HG03469 (cell line): ENCODE measurements around the gene SC5D.
A peak's percentile ranks its signal among the peaks of the same experiment; 100 is the strongest.

Experiments used
- ATAC-seq: cut with Tn5 transposase; IDR thresholded peaks from one replicate; pipeline ENCODE4 v1.9.1; 2021; ENCODE audit warnings: mild to moderate bottlenecking, moderate library complexity, moderate number of reproducible peaks; ENCODE audit not compliant: unreplicated experiment

Gene SC5D

GRCh38 chr11:121291896-121292494, 576 bp upstream of the SC5D start:
- ATAC-seq = peak; percentile 9

DNA sequence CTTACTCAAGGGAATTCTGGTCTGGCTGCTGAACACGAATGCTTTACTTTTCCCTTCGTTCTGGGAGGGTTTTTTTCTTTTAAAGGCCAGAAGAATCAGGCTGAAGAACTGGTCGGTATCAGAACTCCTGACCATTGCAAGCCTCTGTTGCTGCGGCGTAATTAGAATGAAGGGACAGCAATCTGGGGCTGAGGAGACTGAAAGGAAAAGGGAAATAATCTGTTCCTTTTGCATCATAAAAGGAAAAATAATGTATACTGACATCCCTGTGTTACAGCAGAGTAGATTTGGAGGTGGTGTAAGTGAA, 670 bp downstream of the SC5D start:
- ATAC-seq = no peak

GRCh38 chr11:121295246-121296029, 2.9 kb downstream of the SC5D start:
- ATAC-seq = no peak

- ATAC-seq = no peak
Measured at GRCh38 chr11:121297872-121298271, 5.3 kb downstream of the SC5D start.

DNA sequence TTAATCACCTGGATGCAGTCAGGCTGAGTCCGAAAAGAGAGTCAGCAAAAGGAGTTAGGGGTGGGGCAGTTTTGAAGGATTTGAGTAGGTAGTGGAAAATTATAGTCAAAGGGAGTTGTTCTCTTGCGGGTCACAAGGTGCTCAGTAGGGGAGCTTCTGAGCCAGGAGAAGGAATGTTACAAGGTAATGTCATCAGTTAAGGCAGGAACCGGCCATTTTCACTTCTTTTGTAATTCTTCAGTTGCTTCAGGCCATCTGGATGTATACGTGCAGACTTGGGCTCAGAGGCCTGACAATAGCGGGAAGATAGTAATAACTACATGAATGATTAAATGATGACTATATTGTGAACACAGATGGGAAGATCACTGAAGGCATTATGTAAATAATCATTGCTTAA, 6.2 kb downstream of the SC5D start:
- no peak for ATAC-seq

DNA sequence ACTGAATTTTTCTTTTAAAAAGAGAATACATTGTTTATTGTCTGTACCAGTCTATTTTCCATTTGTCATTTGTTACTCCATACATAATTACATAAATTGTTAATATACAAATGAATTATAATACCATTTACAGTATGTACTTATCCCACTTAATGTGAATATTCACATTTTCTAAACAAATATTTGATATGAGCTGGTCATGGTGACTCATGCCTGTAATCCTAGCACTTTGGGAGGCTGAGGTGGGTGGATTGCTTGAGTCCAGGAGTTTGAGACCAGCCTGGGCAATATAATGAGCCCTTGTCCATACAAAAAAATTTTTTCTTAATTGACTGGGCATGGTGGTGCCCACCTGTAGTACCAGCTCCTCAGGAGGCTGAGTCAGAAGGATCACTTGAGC, 6.8 kb downstream of the SC5D start:
- no peak for ATAC-seq

DNA sequence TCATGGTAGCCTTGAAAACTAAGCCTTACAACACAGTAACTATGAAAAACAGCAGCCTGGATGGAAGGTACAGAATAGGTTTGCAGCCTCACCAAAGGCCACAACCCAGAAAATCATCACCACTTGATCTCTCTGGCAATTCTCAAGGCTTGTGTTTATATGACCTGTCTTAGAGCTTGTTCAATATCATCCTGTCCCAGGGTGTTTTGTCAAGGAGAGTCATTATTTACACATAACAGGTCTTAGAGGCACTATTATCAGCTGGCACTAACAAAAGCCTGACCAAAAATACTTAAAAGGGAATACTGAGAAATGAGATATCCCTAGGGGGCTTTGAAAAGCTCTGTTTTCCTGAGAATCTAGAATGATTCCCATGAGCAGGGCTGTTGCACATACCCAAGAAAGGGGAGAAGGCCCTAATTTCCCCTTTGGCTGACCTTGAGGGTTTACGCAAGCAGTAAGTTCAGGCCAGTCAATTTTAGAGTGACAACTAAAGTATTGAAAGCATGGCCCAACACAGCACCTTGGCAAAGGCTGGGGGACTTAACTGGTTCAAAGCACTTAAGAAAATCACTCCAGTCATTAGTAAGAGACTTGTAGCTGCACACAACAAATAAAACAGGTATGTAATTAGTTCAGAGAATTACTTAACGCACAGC, 7.9 kb downstream of the SC5D start:
- ATAC-seq = no peak

DNA sequence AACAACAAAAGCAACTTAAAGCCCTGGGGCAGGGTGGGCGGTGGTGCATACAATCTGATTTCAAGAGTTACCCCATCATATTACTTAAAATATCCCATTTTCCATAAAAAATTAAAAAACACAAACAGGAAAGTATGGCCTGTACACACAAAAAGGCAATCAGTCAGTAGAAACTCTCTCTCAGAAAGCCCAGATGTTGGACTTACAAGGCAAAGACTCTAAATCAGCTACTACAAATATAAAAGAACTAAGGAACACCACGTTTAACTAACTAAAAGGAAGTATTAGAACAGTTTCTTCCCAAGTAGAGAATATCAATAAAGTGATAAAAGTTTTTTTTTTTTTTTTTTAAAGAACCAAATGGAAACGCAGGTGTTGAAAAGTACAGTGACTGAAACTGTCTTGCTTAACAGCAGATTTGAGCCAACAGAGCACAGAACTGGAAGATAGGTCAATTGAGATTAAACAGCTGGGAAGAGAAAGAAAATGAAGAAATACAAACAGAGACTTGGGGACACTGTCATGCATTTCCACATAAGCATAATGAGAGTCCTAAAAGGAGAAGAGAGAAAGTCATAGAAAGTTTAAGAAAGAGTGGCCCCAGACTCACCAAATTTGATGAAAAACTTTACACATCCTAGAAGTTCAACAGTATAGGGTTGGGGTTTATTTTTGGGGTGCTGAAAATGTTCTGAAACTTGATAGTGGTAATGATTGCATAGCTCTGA, 8.6 kb downstream of the SC5D start:
- ATAC-seq = no peak

DNA sequence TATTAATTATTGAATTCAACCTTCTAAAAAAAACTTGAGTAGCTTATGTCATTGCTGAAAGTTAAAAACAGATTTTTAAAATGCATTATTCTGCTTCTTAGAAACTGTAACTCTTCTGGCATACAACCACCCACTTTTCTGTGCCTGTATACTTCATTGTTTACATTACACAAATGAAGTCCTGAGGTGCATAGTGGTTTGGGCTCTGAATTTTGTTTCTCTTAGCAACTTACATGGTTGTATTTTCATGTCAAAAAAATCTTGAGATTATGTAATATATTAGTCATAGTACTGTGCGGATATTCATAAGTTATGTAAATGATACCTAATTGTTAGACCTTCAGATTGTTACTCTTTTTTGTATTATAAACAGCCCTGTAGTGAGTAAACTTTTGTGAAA, 12.2 kb downstream of the SC5D start:
- ATAC-seq = no peak

GRCh38 chr11:121308816-121309215, 16.2 kb downstream of the SC5D start:
- no peak for ATAC-seq

- peak; percentile 64 for ATAC-seq
Measured at GRCh38 chr11:121309688-121310087, 17.1 kb downstream of the SC5D start.

GRCh38 chr11:121310908-121311307, 18.3 kb downstream of the SC5D start:
- no peak for ATAC-seq

DNA sequence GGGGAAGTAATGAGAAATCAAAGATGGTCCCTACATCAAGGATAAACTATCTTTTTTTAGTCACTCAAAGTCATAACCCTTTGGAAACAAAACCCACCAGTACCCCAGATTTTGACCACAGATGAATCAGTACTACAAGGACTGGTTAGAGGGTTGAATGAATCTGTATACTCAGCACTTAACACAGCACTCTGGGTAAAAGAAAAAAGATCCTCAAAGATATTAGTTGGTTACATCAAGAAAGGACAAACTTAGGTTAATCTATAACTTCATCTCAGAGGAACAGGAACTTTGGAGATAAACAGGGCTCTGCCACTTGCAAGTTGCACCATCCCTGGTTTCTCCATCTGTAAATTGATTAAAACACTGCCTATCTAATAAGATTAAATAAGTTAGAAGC, 18.8 kb downstream of the SC5D start:
- no peak for ATAC-seq

DNA sequence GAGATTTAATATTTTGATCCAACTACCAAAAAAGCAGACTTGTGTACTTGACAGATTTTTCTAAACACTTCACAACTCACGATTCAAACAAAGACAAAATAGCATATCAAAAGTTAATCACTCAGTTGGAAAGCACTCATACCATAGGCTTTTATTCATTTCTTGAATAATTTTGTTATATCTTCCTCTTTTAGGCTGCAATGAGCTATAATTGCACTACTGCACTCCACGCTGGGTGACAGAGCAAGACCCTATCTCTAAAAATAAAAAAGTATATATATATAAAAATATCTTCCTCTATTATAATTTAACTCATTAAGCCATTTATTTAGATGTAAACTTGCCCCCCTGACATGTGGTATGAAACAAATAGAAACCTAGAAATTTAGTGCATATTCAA, 19.9 kb downstream of the SC5D start:
- ATAC-seq = no peak

DNA sequence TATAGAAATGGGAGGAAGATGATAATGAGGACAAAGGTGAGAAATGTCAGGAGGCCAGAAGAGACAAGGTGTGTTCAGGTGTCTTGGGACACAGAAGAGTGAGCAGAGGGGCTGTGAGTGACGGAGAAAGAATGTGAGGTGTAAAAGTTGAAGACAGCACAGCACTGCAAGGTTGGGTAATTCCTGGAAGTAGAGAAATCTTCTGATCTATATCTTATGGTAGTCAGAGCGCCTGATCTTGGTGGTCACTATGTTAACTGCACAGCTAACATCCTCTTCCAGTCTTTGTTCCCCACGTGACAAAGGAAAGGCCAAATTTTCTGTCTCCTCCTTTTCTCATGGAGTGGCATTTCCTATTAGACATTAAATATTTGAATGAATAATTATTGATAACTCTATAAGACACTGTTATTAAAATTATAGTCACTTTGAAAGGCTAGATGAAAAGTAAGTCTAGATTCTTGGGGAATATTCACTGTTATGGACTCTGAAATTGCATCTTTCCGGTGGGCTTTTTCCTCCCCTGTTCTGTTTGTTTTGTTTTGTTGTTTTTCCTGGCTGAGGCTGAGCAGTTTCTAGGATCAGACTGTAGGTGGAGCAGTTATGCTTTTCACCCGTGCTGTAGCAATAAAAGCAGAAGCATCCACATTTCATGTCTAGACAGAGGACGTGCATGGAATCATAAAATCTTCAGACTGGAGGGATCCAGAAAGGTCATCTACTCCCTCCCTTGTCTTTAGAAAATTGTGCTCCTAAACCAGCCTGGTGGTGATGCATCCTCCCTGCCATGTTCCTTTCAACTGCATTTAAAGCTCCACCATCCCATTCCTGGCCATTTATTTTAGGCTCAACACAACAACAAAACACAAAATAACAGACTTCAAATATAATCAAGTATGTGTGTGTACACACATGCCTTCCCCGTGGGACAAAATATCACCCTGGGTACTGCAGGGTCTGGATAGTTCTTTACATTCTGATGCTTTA, 26.6 kb downstream of the SC5D start:
- ATAC-seq = no peak

- ATAC-seq = peak; percentile 52
Measured at GRCh38 chr11:121321614-121322243, 29.2 kb downstream of the SC5D start.

GRCh38 chr11:121323046-121323607, 30.6 kb downstream of the SC5D start:
- ATAC-seq = no peak

- ATAC-seq = no peak
Measured at GRCh38 chr11:121326230-121326629, 33.7 kb downstream of the SC5D start.

- ATAC-seq = no peak
Measured at GRCh38 chr11:121327553-121327952, 35.0 kb downstream of the SC5D start.
